Liver (tissue), 9 donors: ENCODE measurements around the gene SFXN5. TPM values are rescaled to one million over a fixed set of nuclear protein-coding genes. Genes with fewer than 3 reads are reported as not detected.

Source experiments
- DNase-seq: peaks from one replicate; pipeline ENCODE4 v3.0.0-alpha.2; 2017; ENCODE audit warnings: low spot score
- H3K27ac ChIP-seq, 2 donors: one replicate each; pipeline ENCODE4 v1.7.0; 2013; ENCODE audit warnings: inconsistent platforms in 2 of 2, low read length in 2 of 2, control low read depth in 1 of 2, low read depth in 1 of 2, mild to moderate bottlenecking in 1 of 2
- H3K27me3 ChIP-seq, 4 donors: one replicate each; pipeline versions ENCODE4 v1.6.1 to v1.7.0; 2013; ENCODE audit warnings: low read length in 3 of 4, inconsistent platforms in 1 of 4, mild to moderate bottlenecking in 1 of 4, moderate library complexity in 1 of 4; ENCODE audit not compliant: control insufficient read depth in 4 of 4, insufficient read depth in 4 of 4
- H3K36me3 ChIP-seq, 4 donors: one replicate each; pipeline versions ENCODE4 v1.6.1 to v1.7.0; 2013; ENCODE audit warnings: low read length in 3 of 4, mild to moderate bottlenecking in 3 of 4, low read depth in 1 of 4, moderate library complexity in 1 of 4; ENCODE audit not compliant: control insufficient read depth in 4 of 4, insufficient read depth in 3 of 4
- H3K4me1 ChIP-seq, 4 donors: one replicate each; pipeline versions ENCODE4 v1.6.1 to v1.7.0; 2013; ENCODE audit warnings: low read length in 3 of 4, mild to moderate bottlenecking in 3 of 4, moderate library complexity in 1 of 4; ENCODE audit not compliant: control insufficient read depth in 4 of 4, insufficient read depth in 4 of 4
- H3K4me3 ChIP-seq, 3 donors: one replicate each; pipeline versions ENCODE4 v1.6.1 to v1.7.0; 2013; ENCODE audit warnings: low read length in 3 of 3, control low read depth in 1 of 3, low read depth in 1 of 3, mild to moderate bottlenecking in 1 of 3
- H3K9ac ChIP-seq, 2 donors: one replicate each; pipeline ENCODE4 v1.7.0; 2013; ENCODE audit warnings: low read length in 2 of 2, mild to moderate bottlenecking in 2 of 2, moderate library complexity in 2 of 2, control low read depth in 1 of 2, low read depth in 1 of 2
- H3K9me3 ChIP-seq, 4 donors: one replicate each; pipeline versions ENCODE4 v1.6.1 to v1.7.0; 2013; ENCODE audit warnings: low read length in 3 of 4; ENCODE audit not compliant: control insufficient read depth in 4 of 4
- EGR1 ChIP-seq, 2 donors: IDR thresholded peaks; 2 replicates each; pipeline ENCODE4 v1.6.1; 2016 to 2018; ENCODE audit warnings: antibody characterized with exemption in 2 of 2, low read depth in 2 of 2
- FOXA2 ChIP-seq: IDR thresholded peaks from 2 replicates; pipeline ENCODE4 v1.6.1; 2016; ENCODE audit warnings: antibody characterized with exemption
- GABPA ChIP-seq, 2 donors: IDR thresholded peaks in 1 of 2; conservative IDR thresholded peaks in 1 of 2; 2 replicates each; pipeline ENCODE4 v1.6.1; 2016; ENCODE audit warnings: antibody characterized with exemption in 2 of 2, mild to moderate bottlenecking in 1 of 2, moderate library complexity in 1 of 2
- HNF4G ChIP-seq: IDR thresholded peaks from 2 replicates; pipeline ENCODE4 v1.6.1; 2016; ENCODE audit warnings: antibody characterized with exemption
- JUND ChIP-seq, 2 donors: IDR thresholded peaks; 2 replicates each; pipeline ENCODE4 v1.6.1; 2016; ENCODE audit warnings: antibody characterized with exemption in 2 of 2
- NR2F2 ChIP-seq: IDR thresholded peaks from 2 replicates; pipeline ENCODE4 v1.6.1; 2016; ENCODE audit warnings: antibody characterized with exemption
- RXRA ChIP-seq, 2 donors: IDR thresholded peaks; 2 replicates each; pipeline ENCODE4 v1.6.1; 2017 to 2018; ENCODE audit warnings: antibody characterized with exemption in 2 of 2, mild to moderate bottlenecking in 1 of 2
- SP1 ChIP-seq: IDR thresholded peaks from 2 replicates; pipeline ENCODE4 v1.6.1; 2018; ENCODE audit warnings: antibody characterized with exemption, mild to moderate bottlenecking
- TAF1 ChIP-seq: conservative IDR thresholded peaks from 2 replicates; pipeline ENCODE4 v1.6.1; 2016; ENCODE audit warnings: antibody characterized with exemption, mild to moderate bottlenecking
- YY1 ChIP-seq: IDR thresholded peaks from 2 replicates; pipeline ENCODE4 v1.6.1; 2016; ENCODE audit warnings: antibody characterized with exemption, mild to moderate bottlenecking
- WGBS: extraction: QIAGEN DNeasy Blood & Tissue Kit; methylation state at CpG from one replicate; pipeline ENCODE4 v1.1.7; 2013; 5-methylcytosine and 5-hydroxymethylcytosine counted together
- polyA plus RNA-seq, 2 donors: library from polyadenylated mRNA; stranded (reverse) in 1 of 2; unstranded in 1 of 2; fragments of 200-250 nt in 1 of 2; fragments of >200 nt in 1 of 2; fragmentation: Nextera tagmentation in 1 of 2; extraction: Ambion mirVana in 1 of 2; gene quantifications; one replicate each; pipeline versions ENCODE4 v1.2.1 to v1.2.3, GENCODE V29; 2013 to 2015
- total RNA-seq, 2 donors: library from RNA; depleted of rRNA; stranded (reverse); fragments of >200 nt; gene quantifications; one replicate each; pipeline ENCODE4 v1.2.3, GENCODE V29; 2014
- TF ChIP-seq, protein P1 (sequence below): IDR thresholded peaks from 2 replicates; pipeline ENCODE4 v1.6.1; 2016; ENCODE audit warnings: antibody characterized with exemption, mild to moderate bottlenecking
- TF ChIP-seq, protein P2 (sequence below): IDR thresholded peaks from 2 replicates; pipeline ENCODE4 v1.6.1; 2016; ENCODE audit warnings: antibody characterized with exemption
- donor health status: healthy.
- donor health status: healthy.
- donor health status: healthy.
- donor health status: healthy.
- donor health status: healthy.

The SFXN5 gene
- total and polyA plus RNA-seq, 4 donors, result 23.3 to 58.2 (median 29.5) TPM

DNA sequence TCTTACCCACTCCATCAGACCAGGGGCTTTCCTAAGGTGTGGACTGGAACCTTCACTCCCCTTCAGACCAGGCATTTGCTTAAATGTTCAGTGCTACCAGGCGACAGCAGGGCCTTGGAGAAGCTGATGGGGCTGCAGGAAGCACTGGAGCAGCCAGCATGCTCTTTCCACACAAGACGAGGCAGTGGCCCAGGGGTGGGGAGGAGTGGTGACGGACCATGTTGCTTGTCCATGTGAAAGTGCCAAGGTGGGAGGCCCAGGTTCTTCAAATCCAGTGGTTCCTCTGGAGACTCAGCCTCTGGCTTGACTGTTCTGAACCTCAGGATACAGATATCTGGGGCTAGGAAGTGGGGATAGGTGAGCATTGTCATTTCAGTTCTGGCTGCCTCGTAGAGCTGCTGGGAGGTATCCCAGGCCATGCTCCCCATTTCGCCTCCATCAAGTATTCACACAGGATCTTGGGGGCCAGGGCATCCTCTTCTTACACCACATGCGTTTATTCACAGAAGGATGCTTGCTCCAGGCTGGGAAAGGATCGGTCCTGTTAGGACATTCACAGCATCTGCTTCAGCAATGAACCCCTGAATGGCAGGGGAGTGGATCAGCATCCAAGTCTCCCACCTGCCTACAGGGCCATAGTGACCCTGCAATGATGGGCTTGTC is 62.2 kb downstream of the SFXN5 start:
- no peak for DNase-seq

GRCh38 chr2:73008766-73009135 is 62.8 kb downstream of the SFXN5 start:
- Histone ChIP-seq H3K36me3 (peaks cover 0 to 19% (median 5%) of the 10 kb centered on the region in 4 donors), H3K27ac (no peak overlapping the region), H3K9me3 (no peaks in the 10 kb centered on the region), H3K9ac (no peak overlapping the region), H3K27me3 (no peaks in the 10 kb centered on the region), H3K4me3 (no peak overlapping the region), H3K4me1 (peaks cover 0 to 32% (median 16%) of the 10 kb centered on the region in 4 donors)
- no peak for DNase-seq
- no peak for TF ChIP-seq FOXA2
- no peak for TF ChIP-seq RXRA (IDR thresholded peaks at IDR 0.05)
- no peak for TF ChIP-seq YY1
- TF ChIP-seq SP1, result no peak
- 92% methylated on average over 9 of the region's 9 CpGs for WGBS

More for the DNA sequence above, 62.2 kb downstream of the SFXN5 start:
- H3K9me3 ChIP-seq, result no peaks in the 10 kb centered on the region
- TF ChIP-seq FOXA2 (no peak), TAF1 (no peak), EGR1 (IDR thresholded peaks at IDR 0.05; ENCODE audit: low read depth in 2 of 2) (no peak), NR2F2 (no peak), JUND (IDR thresholded peaks at IDR 0.05) (no peak), HNF4G (no peak), SP1 (no peak)
- TF ChIP-seq, protein P1, sequence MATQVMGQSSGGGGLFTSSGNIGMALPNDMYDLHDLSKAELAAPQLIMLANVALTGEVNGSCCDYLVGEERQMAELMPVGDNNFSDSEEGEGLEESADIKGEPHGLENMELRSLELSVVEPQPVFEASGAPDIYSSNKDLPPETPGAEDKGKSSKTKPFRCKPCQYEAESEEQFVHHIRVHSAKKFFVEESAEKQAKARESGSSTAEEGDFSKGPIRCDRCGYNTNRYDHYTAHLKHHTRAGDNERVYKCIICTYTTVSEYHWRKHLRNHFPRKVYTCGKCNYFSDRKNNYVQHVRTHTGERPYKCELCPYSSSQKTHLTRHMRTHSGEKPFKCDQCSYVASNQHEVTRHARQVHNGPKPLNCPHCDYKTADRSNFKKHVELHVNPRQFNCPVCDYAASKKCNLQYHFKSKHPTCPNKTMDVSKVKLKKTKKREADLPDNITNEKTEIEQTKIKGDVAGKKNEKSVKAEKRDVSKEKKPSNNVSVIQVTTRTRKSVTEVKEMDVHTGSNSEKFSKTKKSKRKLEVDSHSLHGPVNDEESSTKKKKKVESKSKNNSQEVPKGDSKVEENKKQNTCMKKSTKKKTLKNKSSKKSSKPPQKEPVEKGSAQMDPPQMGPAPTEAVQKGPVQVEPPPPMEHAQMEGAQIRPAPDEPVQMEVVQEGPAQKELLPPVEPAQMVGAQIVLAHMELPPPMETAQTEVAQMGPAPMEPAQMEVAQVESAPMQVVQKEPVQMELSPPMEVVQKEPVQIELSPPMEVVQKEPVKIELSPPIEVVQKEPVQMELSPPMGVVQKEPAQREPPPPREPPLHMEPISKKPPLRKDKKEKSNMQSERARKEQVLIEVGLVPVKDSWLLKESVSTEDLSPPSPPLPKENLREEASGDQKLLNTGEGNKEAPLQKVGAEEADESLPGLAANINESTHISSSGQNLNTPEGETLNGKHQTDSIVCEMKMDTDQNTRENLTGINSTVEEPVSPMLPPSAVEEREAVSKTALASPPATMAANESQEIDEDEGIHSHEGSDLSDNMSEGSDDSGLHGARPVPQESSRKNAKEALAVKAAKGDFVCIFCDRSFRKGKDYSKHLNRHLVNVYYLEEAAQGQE, result no peak
- TF ChIP-seq, protein P2, sequence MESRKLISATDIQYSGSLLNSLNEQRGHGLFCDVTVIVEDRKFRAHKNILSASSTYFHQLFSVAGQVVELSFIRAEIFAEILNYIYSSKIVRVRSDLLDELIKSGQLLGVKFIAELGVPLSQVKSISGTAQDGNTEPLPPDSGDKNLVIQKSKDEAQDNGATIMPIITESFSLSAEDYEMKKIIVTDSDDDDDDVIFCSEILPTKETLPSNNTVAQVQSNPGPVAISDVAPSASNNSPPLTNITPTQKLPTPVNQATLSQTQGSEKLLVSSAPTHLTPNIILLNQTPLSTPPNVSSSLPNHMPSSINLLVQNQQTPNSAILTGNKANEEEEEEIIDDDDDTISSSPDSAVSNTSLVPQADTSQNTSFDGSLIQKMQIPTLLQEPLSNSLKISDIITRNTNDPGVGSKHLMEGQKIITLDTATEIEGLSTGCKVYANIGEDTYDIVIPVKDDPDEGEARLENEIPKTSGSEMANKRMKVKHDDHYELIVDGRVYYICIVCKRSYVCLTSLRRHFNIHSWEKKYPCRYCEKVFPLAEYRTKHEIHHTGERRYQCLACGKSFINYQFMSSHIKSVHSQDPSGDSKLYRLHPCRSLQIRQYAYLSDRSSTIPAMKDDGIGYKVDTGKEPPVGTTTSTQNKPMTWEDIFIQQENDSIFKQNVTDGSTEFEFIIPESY, result no peak
- H3K4me1 ChIP-seq, result peaks cover 0 to 29% (median 15%) of the 10 kb centered on the region in 4 donors
- H3K36me3 ChIP-seq, result peaks cover 0 to 19% (median 5%) of the 10 kb centered on the region in 4 donors
- no peak overlapping the region for H3K9ac ChIP-seq
- H3K27me3 ChIP-seq, result no peaks in the 10 kb centered on the region
- no peak overlapping the region for H3K27ac ChIP-seq
- WGBS, result 98% methylated on average over 7 of the region's 7 CpGs
- H3K4me3 ChIP-seq, result no peak overlapping the region

GRCh38 chr2:73007991-73008765 is 63.3 kb downstream of the SFXN5 start:
- Histone ChIP-seq H3K9ac (no peak overlapping the region), H3K27me3 (no peaks in the 10 kb centered on the region), H3K36me3 (peaks cover 0 to 19% (median 5%) of the 10 kb centered on the region in 4 donors), H3K9me3 (no peaks in the 10 kb centered on the region), H3K27ac (peak overlapping the region in 1 of 2 donors; percentile 28), H3K4me1 (peaks cover 0 to 37% (median 19%) of the 10 kb centered on the region in 4 donors), H3K4me3 (no peak overlapping the region)
- WGBS, result 96% methylated on average over 21 of the region's 21 CpGs
- TF ChIP-seq, protein P2, result no peak
- TF ChIP-seq GABPA (IDR thresholded peaks at IDR 0.05 in 1 of 2, conservative IDR thresholded peaks at IDR 0.05 in 1 of 2), result no peak
- no peak for DNase-seq
